Camera-type eye (tissue), 1 donor: ENCODE data around the gene DEFB121. TPM values are rescaled to one million over a fixed set of nuclear protein-coding genes. Genes with fewer than 3 reads are reported as not detected.

Source experiments
- total RNA-seq: library from RNA; depleted of rRNA; stranded (reverse); fragments of >200 nt; gene quantifications from one replicate; pipeline ENCODE4 v1.2.3, GENCODE V29; 2014

The DEFB121 gene
- not detected for total RNA-seq

DNA sequence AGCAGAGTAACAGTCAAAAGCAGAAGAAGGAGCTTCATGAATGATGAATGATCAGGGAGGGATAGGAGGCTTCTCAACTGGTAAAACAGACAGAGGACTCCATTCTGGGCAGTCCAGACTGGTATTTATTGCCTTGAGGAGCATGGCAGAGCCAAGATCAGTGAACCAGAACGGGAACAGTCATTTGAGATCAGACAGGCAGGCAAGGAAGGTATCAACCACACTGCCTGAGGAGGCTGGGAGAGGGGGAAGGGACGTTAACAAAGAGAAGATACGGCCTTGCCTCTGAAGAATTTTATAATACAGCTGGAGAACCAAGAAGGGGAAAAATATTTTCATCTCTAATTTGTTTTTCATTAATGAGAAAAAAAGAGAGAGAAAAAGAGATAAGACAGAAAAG, at the start of gene DEFB121:
Gene DEFB121, minus strand, starts transcription at position 101 of the 400 bp plus-strand sequence. Its CDS starts 63 bp downstream, at position 38.

DNA sequence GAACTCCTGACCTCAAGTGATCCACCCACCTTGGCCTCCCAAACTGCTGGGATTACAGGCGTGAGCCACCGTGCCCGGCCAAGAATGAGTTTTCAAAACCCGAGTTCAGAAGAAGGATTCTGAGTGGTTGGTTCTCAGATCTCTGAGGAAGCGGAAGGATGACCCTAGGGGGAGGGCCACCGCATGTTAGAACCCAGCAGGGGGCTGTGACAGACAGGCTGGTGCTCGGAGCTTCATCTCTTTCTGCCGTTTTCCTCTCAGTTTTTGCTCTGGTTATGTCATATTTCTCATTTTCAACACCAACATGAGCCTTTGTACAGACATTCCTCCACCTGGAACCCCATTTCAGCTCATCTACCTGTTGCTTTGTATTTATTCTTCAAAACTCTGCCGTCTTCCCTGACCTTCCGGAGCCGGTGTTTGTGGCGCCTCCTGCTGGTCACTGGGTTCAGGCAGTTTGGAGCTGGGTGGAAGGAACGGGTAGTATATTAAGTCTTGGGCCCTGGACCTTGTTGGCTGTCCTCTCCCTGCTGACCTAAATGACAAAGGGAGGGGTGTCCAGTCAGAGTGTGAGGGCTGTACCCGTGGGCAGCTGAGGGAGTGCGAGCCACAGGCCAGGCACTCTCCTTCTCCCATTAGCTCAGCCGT, 34.1 kb upstream of the DEFB121 start, which contains the start of gene DEFB123:
Gene DEFB123, plus strand, starts transcription at position 621 of the 648 bp plus-strand sequence. CDS start 67 bp downstream, outside the sequence.

DNA sequence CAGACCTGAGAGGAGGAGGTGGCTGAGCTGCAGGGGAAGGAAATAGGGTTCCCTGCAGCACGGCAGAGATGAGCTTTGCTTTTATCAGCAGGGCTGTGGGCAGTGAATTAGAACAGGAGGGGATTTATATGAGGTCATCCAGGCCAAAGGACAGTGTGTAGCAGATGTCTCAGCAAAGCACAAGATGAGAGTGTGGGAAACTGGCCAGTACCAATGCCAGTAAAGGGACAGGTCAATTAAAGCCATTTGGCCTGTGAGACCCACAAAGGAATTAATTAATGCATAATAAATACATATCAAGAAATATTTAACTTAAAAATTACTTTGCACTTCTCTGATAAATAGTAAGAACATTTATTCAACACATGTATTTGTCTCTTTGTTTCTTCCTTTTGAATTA, 15.5 kb downstream of the DEFB121 start, which contains the start of gene DEFB119:
Gene DEFB119, minus strand, starts transcription at position 101 of the 400 bp plus-strand sequence. CDS start 107 bp downstream, outside the sequence.

GRCh38 chr20:31368301-31368700, 37.7 kb downstream of the DEFB121 start, which contains the start of gene DEFB118:
TSS of gene DEFB118 (plus strand) at chr20:31368601. CDS start at chr20:31368651, 50 bp downstream.

Other genes starting within 250 kb of the DEFB121 start
- gene DEFB115, start 148.6 kb downstream of the DEFB121 start, total RNA-seq = not detected
- not detected for gene DEFB116, start 97.6 kb downstream of the DEFB121 start, total RNA-seq
- gene DEFB118, start 37.6 kb downstream of the DEFB121 start, total RNA-seq = not detected
- gene DEFB119, start 15.6 kb downstream of the DEFB121 start, total RNA-seq = not detected
- gene DEFB123, start 34.4 kb upstream of the DEFB121 start, total RNA-seq = not detected
- not detected for gene DEFB124, start 68.9 kb upstream of the DEFB121 start, total RNA-seq
- 3.3 TPM for gene REM1, start 69.1 kb upstream of the DEFB121 start, total RNA-seq
- 64.3 TPM for gene HM13, start 108.2 kb upstream of the DEFB121 start, total RNA-seq
- gene ID1, start 199.1 kb upstream of the DEFB121 start, total RNA-seq = 143 TPM
- gene COX4I2, start 231.7 kb upstream of the DEFB121 start, total RNA-seq = 3.2 TPM